ENCODE results near the gene SPARC.
"Not testable (repeated sequence)": the region's sequence is repeated elsewhere in the genome, so short reads cannot be mapped to it uniquely, and the experiment has no call there.

SPARC gene

GRCh38 chr5:151700820-151701219, 14.1 kb upstream of the SPARC start:
- DNase-seq (ENCODE audit: low read depth in 2 of 2): no peak

DNA sequence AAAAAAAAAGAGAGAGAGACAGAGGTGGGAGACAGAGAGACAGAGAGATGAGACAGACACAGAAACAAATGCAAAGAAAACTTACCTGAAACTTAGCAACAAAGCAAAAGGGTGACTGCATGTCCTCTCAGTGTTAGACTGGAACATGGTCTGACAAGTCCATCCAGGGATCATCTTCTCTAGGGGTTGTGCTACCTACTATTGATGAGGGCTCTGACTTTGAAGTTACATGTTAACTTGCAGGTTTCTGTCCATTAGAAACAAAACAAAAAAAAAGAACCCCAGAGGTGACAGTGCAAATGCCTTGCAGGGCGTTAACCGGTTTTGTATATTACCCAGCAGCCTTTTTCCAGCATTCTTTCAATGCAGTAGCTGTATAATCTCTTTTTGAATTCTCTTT, 13.6 kb upstream of the SPARC start:
- no peak for DNase-seq (ENCODE audit: low read depth in 2 of 2)

GRCh38 chr5:151699071-151699901, 12.6 kb upstream of the SPARC start:
- DNase-seq (ENCODE audit: low read depth in 2 of 2): no peak

DNA sequence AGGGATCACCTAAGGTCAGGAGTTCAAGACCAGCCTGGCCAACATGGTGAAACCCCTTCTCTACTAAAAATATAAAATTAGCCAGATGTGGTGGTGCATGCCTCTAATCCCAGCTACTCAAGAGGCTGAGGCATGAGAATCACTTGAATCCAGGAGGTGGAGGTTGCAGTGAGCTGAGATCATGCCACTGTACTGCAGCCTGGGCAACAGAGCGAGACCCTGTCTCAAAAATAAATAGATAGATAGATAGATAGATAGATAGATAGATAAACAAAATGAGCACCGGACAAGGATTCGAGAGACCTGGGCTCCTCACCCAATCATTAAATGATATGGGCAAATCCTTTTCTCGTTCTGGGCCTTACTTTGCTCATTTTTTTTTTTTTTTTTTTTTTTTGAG, 11.4 kb upstream of the SPARC start:
- not testable (repeated sequence) for DNase-seq (ENCODE audit: low read depth in 2 of 2)

DNA sequence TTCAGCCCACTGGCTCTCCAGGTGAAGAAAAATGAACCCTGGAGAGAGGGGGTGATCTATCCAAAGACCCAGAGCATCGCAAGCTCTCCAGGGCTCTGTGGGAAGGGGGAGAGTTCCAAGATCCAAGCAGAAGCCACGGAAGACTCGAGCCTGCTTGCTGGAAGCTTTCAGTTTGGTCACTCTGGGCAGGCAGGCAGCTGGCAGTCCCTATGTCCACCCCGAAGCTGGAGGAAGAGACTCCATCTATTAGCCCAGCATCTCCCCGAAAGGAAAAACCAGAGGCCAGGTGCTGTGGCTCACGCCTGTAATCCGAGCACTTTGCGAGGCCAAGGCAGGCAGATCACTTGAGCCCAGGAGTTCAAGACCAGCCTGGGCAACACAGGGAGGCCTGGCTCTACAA, 10.7 kb upstream of the SPARC start:
- no peak for DNase-seq (ENCODE audit: low read depth in 2 of 2)

DNA sequence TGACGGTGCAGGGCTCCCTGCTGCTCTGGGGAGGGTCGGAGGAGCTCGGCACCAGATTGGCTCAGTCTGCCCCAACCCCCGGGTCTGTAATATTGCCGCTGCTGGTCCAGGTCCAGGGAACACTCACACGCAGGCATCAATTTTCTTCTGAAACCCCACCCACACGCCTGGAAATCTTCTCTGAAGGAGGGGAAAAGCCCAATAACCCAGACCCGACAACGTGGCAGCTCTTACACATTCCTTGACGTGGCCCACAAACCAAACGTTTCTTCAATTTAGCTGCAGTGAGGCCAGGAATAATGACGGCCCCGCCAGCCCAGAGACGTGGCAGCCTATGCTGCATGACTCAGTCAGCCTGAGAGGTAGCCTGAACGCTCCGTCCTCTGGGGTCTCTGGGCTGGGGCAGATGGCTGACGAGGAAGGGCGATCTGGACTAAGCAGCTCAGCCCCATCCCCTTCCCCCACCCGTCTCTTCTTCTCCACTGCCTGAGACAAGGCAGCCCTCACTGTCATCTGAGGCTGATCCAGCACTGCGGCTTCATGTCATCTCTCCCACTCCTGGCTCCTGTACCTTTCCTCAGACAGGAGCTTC, 9.9 kb upstream of the SPARC start:
- no peak for DNase-seq (ENCODE audit: low read depth in 2 of 2)

- DNase-seq (ENCODE audit: low read depth in 2 of 2): no peak
Observed at GRCh38 chr5:151695464-151695863, 8.7 kb upstream of the SPARC start.

DNA sequence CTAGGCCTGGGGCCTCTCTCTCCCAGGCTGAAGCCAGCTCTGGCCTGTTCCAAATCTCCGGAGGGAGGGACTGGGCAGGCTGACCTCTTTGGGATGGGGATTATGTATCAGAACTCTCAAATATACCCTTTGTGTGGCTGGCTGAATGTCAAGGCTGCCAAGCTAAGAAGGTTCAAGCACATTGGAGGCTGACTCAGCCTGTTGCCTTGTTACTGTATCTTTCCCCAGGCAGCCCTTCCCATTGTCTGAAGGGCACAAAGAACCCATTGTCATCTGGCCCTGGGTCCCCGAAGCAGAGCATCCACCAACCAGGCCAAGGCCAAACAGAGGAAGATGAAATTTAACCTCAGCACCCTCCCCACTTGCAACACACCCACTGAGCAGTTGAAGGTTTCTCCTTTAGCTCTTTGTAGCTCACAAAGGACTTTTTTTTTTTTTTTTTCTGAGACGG, 7.3 kb upstream of the SPARC start:
- no peak for DNase-seq (ENCODE audit: low read depth in 2 of 2)

- DNase-seq (ENCODE audit: low read depth in 2 of 2): no peak
Observed at GRCh38 chr5:151692312-151692711, 5.6 kb upstream of the SPARC start.

DNA sequence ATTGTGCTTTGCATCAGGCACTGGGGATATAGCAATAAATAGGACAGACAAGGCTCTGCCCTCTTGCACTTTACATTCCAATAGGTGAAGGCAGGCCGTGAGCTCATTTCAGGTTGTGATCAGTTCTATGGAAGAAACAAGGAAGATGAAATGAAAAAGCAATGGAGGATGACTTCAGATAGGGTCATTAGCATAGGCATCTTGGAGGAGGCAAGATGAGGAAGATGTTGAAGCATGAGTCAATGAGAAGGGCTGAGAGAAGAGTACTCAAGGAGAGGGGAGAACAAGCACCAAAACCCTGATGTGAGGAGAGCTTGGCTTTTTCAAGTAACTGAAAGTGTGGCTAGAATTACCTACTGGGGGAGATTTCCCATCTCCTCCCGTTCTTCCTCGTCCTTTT, 5.0 kb upstream of the SPARC start:
- no peak for DNase-seq (ENCODE audit: low read depth in 2 of 2)

DNA sequence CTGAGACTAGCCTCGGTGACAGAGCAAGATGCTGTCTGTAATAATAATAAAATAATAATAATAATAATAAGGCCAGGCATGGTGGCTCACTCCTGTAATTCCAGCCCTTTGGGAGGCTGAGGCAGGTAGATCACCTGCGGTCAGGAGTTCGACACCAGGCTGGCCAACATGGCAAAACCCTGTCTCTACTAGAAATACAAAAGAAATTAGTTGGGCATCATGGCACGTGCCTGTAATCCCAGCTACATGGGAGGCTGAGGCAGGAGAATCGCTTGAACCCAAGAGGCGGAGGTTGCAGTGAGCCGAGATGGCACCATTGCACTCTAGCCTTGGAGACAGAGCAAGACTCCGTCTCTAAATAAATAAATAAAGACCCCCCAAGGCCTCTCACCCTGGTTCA, 2.9 kb upstream of the SPARC start:
- not testable (repeated sequence) for DNase-seq (ENCODE audit: low read depth in 2 of 2)

- DNase-seq (ENCODE audit: low read depth in 2 of 2): no peak
Observed at GRCh38 chr5:151688436-151688835, 1.7 kb upstream of the SPARC start.

DNA sequence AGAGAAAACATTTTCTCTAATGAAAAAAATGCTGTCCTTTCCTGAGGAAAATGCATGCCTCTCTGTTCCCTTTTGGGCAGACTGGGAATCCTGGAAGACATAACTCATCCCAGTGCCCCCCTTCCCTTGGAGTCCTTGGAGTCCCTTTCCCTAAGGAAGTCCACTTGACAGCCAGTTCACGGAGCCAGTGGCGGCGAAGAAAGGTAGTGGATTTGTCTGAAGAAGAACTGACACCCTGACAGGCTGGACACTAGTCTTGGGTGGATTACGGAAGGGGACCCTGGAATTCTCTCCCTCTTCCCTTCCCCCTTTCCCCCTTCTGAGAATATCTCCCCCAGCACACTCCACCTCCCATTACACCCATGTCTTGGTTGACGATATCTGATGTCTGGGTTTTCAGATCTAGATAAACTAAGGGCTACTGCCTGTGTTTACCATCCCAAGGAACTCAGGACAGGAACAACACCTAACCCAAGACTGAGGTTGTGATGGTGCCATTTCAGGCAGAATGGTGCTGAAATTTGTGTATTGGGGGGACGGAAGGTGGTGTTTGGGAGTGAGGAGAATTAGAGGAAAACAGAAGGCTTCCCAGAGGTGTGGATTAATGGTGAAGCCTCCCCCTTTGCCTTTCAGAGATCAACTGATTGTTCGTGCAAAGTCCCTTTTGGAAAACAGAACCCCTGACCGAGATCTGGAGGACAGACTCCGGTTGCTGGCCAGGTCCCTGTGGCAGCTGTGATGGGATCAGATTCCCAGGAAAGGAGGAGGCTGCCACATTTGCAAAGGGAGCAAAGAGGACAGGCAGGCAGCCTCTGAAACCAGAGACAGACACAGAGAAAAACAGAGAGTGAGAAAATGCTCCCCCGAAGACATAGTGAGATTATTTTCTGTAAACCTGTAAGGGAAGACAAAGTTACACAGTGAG, 704 bp downstream of the SPARC start:
- no peak for DNase-seq (ENCODE audit: low read depth in 2 of 2)

DNA sequence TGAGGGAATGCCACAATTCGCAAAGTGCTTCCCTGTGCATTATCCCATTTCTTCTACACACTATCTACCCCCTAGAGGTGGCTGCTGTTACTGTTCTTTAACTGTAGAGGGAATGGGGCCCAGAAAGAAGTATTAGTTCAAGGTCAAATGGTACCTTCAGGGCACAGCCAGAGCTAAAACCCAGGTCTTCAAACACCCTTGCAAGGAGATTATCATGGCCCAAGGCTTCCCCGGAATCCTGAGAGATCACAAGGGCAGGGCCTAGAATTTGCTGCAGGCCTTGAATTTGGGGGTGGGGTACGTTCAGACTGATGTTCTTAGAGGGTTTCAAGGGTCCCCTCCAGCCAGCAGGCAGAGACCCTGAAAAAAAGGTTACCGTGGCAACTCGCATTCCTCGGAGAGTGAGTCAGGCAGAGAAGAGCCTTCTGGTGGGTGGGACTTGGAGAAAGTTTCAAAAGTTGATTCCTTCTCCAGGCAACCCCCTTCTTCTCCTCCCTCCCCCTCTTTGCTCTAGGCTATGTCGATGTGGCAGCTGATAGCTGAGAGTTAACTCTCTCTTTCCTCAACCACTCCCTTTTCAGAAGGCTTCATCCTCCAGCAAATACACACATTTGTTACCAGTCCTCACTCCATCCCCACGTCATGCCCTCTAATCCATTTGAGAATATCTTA, 1.9 kb downstream of the SPARC start:
- no peak for DNase-seq (ENCODE audit: low read depth in 2 of 2)

GRCh38 chr5:151683986-151684588, 2.6 kb downstream of the SPARC start:
- DNase-seq (ENCODE audit: low read depth in 2 of 2): no peak

GRCh38 chr5:151683444-151683843, 3.3 kb downstream of the SPARC start:
- no peak for DNase-seq (ENCODE audit: low read depth in 2 of 2)

DNA sequence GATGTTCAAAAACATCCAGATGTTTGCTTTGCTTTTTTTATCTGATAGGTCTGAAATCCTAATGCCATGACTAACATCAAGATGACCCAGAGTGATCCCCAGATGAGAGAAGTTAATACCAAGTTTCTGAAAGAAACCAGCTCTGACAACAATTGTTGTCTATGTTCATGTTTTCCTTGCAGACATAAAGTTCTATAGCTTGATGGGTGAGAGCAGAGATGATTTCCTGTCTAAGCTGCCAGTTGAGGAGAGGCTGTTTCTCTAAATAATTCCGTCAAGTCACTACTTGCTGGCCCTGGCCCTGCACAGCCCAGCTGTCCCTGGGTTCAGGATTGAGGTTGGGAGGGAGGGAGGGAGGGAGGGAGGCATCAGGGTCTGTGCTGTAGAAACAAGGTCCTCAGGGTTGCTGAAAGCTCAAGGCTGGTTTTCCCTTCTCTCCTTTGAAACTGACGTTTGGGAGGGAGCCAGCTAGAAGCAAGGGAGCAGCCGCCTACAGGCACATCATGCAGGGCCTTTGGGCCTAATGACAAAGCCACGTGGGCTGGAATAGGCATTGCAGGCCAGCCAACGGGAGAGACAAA, 3.9 kb downstream of the SPARC start:
- no peak for DNase-seq (ENCODE audit: low read depth in 2 of 2)

DNA sequence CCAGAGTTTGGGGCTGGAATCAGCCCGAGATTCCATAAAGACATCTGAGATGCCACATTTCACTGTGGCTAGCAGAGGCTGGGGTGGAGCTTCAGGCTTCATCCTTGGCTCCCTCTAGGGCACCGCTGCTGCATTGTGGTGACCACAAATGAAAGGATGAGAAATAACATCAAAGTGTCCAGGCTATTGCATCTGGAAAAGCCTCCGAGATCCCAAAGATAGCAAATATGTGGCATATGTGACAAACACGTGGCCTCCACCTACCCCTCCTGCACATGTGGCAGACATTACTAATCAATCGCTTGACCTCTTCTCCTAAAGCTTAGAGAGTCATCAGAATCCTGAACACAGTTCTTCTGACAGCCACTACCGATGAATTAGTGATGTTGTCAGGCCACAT, 4.5 kb downstream of the SPARC start:
- no peak for DNase-seq (ENCODE audit: low read depth in 2 of 2)

DNA sequence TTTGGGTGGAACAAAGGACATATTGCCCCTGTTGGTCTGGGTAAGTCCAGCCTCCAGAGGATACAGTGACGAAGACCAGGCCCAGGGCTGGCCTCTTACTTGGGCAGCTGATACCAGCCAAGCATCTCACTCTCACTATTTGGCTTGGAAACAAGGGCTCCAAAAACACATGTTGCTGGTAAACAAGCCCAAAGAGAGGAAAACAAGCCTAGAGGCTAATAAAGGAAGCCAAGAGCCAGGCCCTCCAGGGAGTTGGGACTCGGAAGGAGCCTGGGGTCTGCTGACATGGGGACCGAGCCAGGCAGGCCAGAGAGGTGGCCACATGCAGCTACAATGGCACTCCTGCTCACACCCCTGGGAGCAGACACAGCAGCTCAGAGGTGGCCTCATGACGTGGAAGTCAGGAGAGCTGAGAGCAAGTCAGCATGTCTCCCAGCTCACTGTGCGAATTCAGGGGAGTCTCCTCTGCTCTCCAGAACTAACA, 5.7 kb downstream of the SPARC start:
- DNase-seq (ENCODE audit: low read depth in 2 of 2): no peak

DNA sequence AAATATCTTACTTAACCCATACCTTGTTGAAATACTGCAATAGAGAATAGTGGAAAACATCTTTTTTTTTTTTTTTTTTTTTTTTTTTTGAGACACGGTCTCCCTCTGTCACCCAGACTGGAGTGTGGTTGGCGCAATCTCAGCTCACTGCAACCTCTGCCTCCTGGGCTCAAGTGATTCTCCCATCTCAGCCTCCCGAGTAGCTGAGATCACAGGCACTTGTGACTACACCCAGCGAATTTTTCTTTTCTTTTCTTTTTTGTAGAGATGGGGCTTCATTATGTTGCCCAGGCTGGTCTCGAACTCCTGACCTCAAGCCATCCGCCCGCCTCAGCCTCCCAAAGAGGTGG, 6.6 kb downstream of the SPARC start:
- not testable (repeated sequence) for DNase-seq (ENCODE audit: low read depth in 2 of 2)

All from stimulated activated CD4-positive, alpha-beta T cell treated with anti-CD3 and anti-CD28 coated beads, Interleukin-12 subunit alpha, Interleukin-12 subunit beta, amount 100 ng/mL, for 24 hours (primary cell).